Ishikawa (cell line): ENCODE results near the gene DNAJC15.

Experiments
- CEBPB ChIP-seq: IDR thresholded peaks from 2 replicates; pipeline ENCODE4 v1.6.1; 2012
- CREB1 ChIP-seq: IDR thresholded peaks from 2 replicates; pipeline ENCODE4 v1.6.1; 2012; ENCODE audit warnings: low read depth
- EP300 ChIP-seq: IDR thresholded peaks from 2 replicates; pipeline ENCODE4 v1.6.1; 2012; ENCODE audit warnings: borderline replicate concordance
- REST ChIP-seq: IDR thresholded peaks from 2 replicates; pipeline ENCODE4 v1.6.1; 2012; ENCODE audit warnings: low read depth, mild to moderate bottlenecking
- YY1 ChIP-seq: IDR thresholded peaks from 2 replicates; pipeline ENCODE4 v1.6.1; 2012; ENCODE audit warnings: low read depth

DNA sequence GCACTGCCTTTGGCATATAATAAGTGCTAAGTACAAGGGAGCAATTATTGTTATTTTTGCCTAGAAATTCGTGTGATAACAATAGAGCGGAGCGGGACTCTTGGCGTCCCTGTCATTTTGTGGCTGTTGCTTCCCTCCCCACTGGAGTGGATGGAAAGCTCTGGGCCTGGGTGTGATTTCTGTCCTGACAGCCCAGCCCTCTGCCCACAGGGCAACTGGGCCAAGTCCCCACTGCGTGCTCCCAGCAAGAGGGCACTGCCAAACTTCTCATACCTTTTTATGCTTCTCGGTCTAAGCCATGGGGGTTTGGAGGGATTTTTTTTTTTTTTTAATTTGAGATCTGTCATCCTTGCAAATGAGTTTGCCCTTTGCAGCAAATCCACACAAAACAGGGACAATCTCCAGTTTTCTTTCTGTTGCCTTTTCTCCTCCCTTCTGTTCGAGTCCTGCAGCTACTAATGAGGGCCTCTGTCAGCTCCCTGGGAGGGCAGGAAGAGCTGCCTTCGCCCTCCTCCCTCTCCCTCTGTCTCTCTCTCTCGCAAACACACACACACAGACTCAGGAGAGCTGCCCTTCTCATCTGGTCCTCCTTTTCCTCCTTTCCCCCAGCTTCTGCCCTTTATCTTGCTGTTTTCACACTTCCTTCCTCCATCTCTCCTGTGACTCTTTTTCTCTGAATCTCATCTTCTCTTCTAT, 103.9 kb downstream of the DNAJC15 start:
- TF ChIP-seq EP300 (no peak), CREB1 (no peak), CEBPB (no peak), REST (no peak), YY1 (no peak)
